GM18907 (cell line): Measurements from ENCODE around the gene ALK.

Experiments used
- ATAC-seq: cut with Tn5 transposase; IDR thresholded peaks from one replicate; pipeline ENCODE4 v1.9.1; 2021; ENCODE audit warnings: mild to moderate bottlenecking, moderate library complexity; ENCODE audit not compliant: unreplicated experiment

ALK gene

DNA sequence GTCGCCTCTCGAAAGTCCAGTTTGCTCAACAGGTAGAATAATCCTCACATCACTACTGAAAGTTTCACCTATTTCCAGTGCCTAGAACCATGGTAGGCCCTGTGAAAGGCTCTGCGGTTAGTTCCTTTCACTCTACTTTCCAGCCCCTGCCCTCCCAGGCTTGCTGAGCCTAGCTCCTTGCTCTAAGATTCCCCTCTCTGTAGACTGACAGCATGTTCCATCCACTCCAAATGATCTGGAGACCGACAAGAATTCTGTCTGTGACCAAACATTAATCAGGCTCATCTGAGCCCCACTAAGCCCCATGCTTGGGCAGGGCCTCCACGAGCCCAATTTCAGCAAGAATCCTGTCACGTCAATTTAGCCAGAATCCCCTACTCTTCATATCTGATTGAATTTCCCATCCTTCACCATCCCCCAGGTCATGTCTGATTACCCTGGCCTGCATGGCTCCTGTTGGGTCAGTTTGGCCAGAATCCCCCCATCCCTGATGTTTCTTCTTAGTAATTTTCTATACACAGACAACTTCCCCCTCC lies 307.0 kb downstream of the ALK start:
- no peak for ATAC-seq

GRCh38 chr2:29613792-29614266 lies 307.6 kb downstream of the ALK start:
- no peak for ATAC-seq

GRCh38 chr2:29613067-29613466 lies 308.3 kb downstream of the ALK start:
- no peak for ATAC-seq

- no peak for ATAC-seq
Measured at GRCh38 chr2:29612568-29612967, 308.8 kb downstream of the ALK start.

GRCh38 chr2:29611850-29612249 lies 309.5 kb downstream of the ALK start:
- no peak for ATAC-seq

DNA sequence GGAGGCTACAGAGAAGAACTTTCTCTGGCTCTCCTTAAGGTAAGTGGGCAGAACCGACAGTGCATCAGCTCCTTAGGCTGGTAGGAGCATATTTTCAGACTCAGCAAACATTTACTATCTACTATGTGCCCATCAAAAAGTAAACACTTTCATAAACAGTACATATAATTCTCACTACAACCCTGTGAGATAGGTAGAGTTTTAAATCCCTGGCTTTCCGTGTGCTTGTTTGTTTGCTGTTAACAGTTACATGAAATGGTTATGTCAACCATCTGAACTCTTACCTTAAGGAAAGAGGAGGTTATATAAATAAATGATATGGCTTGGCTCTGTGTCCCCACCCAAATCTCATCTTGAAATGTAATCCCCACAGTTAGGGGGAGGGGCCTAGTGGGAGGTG lies 310.1 kb downstream of the ALK start:
- no peak for ATAC-seq

DNA sequence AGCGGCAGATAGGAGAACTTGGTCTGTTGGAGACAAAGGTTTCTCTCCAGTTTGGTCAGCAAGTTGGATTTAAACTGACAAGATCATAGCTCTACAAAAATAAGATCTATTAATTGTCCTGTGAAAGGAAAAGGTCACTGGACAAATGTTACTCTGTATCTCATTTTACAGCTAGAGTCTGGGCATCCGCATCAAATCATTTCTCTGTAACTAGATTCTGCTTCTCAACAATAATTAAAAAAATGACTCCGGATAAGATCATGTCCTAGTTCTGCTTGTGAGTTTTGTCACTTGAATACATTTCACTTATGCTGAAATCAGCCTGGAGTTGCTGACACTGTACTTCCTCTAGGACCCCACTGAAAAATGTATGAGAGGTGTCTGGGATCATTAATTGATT lies 310.8 kb downstream of the ALK start:
- ATAC-seq: no peak

GRCh38 chr2:29607038-29607420 lies 314.4 kb downstream of the ALK start:
- no peak for ATAC-seq

DNA sequence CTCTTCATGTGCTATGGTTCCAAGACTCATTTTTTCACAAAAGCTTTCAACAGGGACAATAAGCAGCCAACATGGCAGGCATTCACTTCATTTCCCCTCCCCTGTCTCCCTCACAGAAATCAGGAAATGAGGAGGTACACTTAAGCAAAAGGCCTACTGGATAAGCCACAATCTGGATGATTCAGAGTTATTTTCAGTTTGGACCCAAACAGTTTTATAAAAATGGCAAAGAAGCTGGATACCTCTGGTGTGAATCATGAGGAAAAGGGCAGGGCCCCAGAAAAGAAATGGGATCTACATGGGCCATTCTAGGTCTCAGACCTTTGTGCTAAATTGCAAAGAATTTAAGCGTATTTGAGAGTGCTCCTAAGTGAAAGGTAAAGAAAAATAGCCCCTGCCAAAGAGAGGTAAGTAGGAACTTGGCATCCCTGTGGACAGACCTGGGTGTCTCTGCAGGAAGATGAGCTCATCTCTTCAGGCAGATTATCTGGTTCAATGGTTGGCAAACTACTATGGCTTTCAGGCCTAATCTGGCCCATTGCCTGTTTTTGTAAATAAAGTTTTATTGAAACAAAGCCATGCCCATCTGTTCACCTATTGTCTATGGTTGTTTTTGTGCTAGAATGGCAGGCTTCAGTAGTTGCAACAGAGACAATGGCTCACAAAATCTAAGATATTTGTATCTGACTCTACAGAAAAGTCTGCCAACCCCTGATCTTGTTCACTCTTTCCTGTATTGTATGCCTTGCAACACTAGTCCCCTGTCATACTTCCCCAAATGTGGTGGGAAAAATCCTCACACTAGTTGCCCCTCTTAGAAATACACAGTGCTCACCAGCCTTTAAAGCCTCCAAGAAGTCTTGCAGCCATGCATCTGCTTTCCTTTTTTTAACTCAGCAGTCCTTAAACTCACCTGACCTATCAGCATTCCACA lies 315.0 kb downstream of the ALK start:
- ATAC-seq: no peak

DNA sequence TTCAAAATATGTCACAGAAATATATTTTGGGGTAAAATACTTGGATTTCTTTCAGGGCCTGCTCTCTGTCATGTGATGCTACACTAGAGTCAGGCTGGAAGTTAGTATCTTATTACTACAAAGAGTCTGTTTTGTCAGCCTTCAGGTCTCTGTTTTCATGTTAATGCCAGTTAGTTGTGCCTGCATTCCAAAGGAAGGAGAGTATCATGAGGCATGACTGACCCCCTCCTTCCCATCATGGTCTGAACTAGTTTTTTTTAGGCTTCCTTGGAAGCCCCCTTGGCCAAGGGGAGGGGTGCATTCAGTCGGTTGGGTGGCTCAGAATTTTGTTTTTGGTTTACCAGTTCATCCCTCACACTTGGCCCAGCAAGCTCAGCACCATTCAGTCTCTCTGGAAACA lies 318.0 kb downstream of the ALK start:
- no peak for ATAC-seq

- no peak for ATAC-seq
Measured at GRCh38 chr2:29601872-29602271, 319.5 kb downstream of the ALK start.

- ATAC-seq: no peak
Measured at GRCh38 chr2:29601321-29601720, 320.1 kb downstream of the ALK start.

DNA sequence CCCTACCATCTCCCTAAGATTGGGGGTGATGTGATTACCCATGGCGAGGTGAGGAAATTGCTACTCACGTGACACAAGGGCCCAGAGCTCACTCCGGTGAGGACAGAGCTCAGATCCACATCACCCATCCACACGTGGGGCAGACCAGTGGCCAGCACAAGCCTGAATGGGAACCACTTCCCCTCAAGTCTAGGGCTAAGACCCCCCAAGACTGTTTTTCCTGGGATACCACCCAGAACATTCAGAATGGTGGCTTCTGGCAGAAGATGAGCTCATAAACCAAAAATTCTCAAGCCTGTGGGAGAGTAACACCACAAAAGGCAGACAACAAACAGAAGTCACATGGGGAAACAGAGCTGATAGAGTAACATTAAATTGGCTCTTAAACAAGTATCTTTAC lies 321.4 kb downstream of the ALK start:
- ATAC-seq: no peak

DNA sequence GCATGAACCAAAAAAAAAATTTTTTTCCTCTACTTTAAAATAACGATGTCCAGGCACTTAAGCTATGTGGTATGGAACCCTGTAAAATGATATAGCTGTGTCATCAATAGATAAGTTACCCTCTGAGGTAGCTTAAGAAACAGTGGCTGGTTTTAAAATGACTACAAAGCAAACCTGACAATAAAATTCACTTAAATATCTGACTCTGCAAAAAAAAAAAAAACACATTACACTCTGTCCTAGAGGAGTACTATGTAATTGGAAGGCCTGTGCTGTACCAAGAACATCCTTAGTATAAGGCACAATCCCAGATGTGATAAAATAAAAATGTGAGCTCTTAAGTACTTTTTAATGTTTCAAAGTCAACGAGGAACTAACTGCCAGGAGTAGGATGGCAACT lies 322.4 kb downstream of the ALK start:
- no peak for ATAC-seq

DNA sequence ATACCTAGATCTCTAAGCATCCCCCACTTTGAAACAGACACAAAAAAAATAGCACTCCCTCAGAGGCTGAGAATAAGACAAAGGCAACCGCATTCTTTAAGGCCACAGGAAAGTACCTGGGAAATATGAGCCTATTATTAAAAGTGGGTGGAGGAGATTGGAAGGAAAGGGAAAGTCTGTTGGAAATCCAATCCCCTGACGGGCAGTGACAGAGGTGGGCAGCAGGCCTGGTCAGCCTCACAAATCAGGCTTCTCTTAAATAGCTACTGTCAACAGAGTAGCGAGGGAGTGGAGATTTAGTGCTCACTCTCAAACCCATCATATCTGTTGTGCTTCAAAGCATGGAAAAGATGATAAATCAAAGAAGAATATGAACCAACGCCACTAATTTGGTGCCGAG lies 324.4 kb downstream of the ALK start:
- peak; percentile 13 for ATAC-seq

DNA sequence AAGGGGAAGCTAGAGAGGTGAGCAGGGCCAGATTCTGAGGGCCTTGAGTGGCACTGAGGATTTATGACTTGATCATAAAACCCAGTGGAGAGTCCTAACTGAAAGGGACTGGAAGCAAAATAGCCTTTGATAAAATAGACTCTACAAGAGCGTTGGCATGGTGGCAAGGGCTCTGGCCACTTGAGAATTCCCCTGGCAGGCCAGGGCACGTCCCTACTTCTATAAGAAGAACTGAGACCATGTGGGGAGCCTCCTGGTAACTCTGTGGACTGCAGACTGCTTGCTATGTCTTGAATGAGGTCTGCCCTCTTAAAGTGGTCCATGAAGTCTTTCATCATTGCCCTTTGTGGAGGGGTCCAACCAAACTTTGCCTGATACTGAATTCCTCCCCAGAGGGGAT lies 324.8 kb downstream of the ALK start:
- ATAC-seq: peak; percentile 54

- ATAC-seq: no peak
Measured at GRCh38 chr2:29591600-29591999, 329.8 kb downstream of the ALK start.

- no peak for ATAC-seq
Measured at GRCh38 chr2:29590211-29590610, 331.2 kb downstream of the ALK start.

DNA sequence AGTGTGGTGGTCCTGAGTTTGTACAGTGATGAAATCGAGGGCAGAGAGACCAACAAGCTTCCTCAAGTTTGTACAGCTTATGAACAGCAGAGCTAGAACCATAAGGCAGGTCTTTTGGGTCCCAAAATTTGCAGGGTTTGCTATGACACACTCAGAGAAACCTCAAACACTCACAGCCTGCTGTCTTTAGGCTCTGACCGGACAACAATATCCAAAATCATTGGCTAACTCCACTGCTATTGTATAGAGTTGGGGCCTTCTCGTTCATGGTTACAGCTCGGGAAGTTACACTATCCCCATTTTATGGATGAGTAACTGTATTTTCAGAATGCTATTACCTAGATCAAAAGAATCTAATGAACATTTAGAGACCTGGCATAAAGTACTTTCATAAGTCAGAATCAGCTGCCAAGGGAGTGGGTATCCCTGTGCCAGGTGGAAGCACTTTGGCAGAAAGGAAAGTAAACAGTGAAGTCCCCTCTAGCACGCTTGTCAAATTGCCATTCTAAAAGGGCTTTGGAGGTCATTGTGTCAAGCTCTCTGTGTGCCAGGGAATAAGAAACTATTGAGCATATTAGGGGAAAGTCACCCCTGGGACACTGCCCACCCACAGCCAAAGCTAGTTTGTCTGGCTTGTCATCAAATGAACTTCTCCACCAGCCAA lies 331.8 kb downstream of the ALK start:
- no peak for ATAC-seq

DNA sequence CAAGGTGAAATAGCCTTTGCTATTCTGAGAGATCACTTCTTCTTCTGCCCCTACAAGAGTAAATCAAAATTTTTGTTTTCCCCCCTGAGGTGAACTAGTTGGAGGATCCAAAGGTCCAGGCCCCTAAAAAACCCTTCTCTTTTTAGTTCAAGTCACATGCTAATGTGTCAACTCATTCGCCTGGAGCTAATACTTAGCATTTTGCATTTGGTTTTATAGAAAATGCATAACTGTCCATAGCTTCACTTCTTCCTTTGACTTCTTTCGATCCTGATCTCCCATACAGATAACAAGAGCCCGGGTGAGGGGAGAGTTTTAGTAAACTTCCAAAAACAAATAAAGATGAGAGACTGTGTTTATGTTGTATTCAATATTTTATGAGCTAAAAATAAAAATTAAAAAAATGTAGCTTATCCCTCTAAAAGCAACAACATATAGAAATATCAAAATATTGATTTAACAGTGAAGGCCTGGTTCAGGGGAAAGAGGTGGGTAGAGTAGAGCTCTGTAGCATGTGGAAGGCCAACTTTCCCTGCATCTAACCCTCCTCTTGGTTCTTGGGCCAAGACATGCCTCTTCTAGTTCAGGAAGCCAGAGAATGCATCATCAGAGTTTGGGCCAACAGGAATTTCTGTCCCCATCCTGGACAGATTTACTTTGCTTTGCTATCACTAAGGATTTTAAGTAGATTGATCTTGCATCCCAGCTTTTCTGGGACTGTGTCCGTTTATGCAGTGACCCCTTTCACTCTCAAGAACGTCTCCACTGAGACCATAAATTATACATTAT lies 333.8 kb downstream of the ALK start:
- ATAC-seq: no peak

- ATAC-seq: no peak
Measured at GRCh38 chr2:29586919-29587318, 334.5 kb downstream of the ALK start.
